Frontal cortex (tissue), 4 donors: ENCODE results near the gene INS. TPM values are rescaled to one million over a fixed set of nuclear protein-coding genes. Genes with fewer than 3 reads are reported as not detected.

Experiments used
- DNase-seq, 2 donors: peaks; one replicate each; pipeline ENCODE4 v3.0.0; 2012; ENCODE audit warnings: low spot score in 2 of 2
- FAIRE-seq: peaks from 2 replicates; lab custom pipeline; 2012; peaks lifted over from hg19 to GRCh38; lab: Jason Lieb, UNC
- total RNA-seq: library from RNA; depleted of rRNA; stranded (reverse); fragments of >200 nt; gene quantifications from one replicate; pipeline ENCODE4 v1.2.3, GENCODE V29; 2014
- donor health status: control.
- donor health status: control.
- donor health status: control.

The INS gene
- total RNA-seq = not detected

GRCh38 chr11:2160736-2161259, at the start of gene INS:
INS (minus strand) TSS chr11:2161209; CDS start chr11:2160971, 238 bp downstream.
- DNase-seq (no peak), FAIRE-seq (no peak)

GRCh38 chr11:2210366-2211112, 49.5 kb upstream of the INS start:
- DNase-seq (no peak), FAIRE-seq (no peak)

- FAIRE-seq (no peak), DNase-seq (no peak)
Measured at GRCh38 chr11:2209900-2210321, 48.9 kb upstream of the INS start.

GRCh38 chr11:2209370-2209801, 48.4 kb upstream of the INS start:
- no peak for FAIRE-seq

GRCh38 chr11:2208691-2209369, 47.8 kb upstream of the INS start:
- FAIRE-seq (no peak), DNase-seq (no peak)

More at GRCh38 chr11:2209370-2209801, 48.4 kb upstream of the INS start:
- no peak for DNase-seq

DNA sequence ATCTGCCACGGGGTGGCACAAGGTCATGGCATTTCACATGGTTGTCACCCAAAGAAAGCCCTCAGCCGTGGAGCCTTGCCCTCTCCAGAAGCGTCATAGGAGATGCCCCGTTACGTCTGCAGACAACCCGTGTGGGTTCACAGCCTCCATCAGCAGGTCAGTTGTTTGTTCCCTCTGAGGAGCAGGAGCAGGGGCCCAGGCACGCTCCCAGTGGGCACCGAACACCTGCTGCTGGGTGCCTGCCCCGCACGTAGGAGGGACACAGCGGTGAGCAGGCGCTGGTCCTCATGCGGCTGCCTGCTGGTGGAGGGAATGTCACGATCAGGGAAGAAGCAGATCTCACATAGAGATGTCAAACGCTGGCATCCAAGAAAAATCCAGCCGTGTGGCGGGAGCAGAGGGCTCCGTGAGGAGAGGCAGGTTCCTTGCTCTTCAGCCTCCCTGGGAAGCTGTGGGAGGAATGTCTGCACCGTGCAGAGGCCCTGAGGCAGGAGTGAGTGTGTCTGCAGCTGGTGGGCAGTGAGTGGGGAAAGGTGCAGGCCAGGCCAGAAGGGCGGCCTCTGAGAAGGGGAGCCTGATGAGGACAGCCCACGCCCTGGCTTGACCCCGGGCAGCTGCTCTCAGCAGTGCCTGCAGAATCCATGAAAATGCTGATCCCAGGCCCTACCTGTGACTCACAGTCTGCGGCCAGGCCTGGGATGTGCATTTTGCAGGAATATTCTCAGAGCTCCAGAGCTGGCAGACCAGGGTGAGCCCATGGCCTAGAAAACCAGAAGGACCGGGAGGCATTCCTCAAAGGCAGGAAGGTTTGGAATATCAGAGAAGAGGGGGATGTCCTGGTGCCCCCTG, 47.0 kb upstream of the INS start:
- DNase-seq (no peak), FAIRE-seq (no peak)

DNA sequence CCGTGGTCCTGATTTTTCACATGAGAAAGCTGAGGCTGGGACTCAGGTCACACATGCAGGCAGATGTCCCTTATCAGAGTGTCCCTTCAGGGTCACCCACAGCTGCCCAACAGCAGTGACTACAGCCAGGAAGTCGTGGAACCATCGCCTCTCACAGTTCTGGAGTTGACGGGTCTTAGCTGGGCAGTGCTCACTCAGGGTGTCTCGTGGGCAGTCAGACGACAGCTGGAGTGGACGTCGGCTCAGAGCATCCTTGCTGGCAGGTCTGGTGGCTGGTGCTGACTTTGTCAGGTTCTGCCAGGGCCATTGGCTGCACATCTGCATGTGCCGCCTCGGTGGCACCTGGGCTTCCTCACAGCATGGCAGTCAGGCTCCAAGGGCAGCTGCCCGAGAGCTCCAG, 46.2 kb upstream of the INS start:
- FAIRE-seq = no peak
- DNase-seq = no peak

- FAIRE-seq (no peak), DNase-seq (no peak)
Measured at GRCh38 chr11:2205981-2206690, 45.1 kb upstream of the INS start.

DNA sequence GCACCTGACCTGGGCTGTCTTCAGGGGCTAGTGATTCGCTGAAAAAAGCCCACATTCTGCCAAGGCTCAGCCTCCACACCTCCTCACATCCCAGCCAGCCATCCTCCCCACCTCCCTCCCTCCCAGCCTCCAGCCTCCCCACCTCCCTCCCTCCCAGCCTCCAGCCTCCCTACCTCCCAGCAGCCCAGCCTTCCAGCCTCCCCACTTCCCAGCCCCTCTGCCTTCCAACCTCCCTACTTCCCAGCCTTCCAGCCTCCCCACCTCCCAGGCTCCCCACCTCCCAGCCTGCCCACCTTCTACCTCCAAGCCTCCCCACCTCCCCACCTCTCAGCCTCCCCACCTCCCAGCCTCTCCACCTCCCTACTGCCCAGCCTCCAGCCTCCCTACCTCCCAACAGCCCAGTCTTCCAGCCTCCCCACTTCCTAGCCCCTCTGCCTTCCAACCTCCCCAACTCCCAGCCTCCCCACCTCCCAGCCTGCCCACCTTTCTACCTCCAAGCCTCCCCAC, 44.3 kb upstream of the INS start:
- FAIRE-seq (no peak), DNase-seq (no peak)

- FAIRE-seq = no peak
- DNase-seq = no peak
Measured at GRCh38 chr11:2204361-2205213, 43.6 kb upstream of the INS start.

GRCh38 chr11:2203440-2204259, 42.6 kb upstream of the INS start:
- no peak for FAIRE-seq

GRCh38 chr11:2202900-2203439, 42.0 kb upstream of the INS start:
- DNase-seq (no peak), FAIRE-seq (no peak)

More at GRCh38 chr11:2203440-2204259, 42.6 kb upstream of the INS start:
- no peak for DNase-seq

DNA sequence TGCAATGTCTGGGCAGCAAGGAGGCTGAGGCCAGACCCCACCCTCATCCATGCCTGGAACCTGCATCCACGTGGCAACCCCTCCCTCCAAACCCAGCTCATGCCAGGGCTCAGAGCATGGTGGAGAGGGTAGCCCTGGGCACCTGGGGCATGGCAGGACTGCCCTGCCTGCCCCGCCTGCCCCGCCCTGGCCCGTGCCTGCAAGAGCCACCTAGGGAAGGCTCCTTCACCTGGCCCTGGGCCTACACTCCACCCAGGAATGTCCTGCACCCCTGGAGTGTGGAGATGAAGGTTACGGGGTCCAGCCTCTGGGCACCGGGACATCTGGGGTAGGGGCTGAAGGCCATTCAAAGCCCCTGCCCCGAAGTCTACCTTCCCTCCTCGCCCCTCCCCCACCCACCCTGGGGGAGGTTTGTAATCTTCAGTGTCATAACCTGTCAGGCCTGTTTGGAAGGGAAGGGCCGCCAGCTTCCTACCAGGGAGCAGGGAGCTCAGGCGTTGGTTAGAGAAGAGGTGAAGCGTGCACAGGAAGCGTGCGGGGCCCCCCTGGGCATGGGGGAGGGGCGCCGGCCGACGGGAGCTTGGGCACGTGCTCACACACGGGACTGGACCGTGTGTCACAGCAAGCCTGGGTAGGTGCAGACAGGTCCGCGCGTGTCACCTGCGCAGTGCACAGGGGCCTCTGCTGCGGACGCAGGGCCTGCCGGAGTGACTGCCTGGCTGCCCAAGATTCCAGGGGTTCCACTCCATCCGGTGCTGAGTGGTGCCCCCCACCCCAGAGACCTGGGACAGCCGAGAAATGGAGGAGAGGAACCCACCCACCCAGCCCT, 41.3 kb upstream of the INS start:
- FAIRE-seq (no peak), DNase-seq (no peak)

- FAIRE-seq (no peak), DNase-seq (no peak)
Measured at GRCh38 chr11:2201542-2201941, 40.5 kb upstream of the INS start.

DNA sequence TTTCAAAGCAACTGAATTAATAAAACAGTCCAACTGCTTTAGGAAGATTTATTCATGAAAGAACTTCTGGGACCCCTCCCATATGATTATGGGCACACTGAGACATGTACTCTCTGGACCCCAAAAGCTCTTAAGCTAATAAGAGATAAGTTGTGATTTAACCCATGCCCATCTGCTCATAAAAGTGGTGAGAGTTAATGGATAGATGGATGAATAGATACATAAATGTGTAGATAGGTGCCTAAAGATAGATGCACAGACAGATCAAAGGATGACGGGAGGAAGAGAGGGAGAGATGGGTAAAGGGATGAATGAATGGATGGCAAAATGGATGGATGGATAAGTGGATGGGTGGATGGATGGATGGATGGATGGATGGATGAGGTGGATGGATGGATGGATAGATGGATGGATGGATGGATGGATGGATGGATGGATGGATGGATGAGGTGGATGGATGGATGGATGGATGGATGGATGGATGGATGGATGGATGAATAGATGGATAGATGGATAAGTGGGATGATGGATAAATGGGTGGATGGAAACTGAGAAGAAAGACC, 40.0 kb upstream of the INS start:
- DNase-seq (no peak), FAIRE-seq (no peak)

GRCh38 chr11:2200536-2200935, 39.5 kb upstream of the INS start:
- no peak for DNase-seq
- no peak for FAIRE-seq
